HFF-Myc (cell line): ENCODE data around the gene B3GLCT.

Experiments used
- DNase-seq: peaks from one replicate; pipeline ENCODE4 v3.0.0-alpha.2; 2011; ENCODE audit warnings: low read depth; ENCODE audit errors: extremely low read depth
- H3K4me3 ChIP-seq: replicated peaks from 2 replicates; pipeline ENCODE4 v1.5.1; 2011; ENCODE audit warnings: low read depth, mild to moderate bottlenecking, control low read depth, low read length
- CTCF ChIP-seq: IDR thresholded peaks from 2 replicates; pipeline ENCODE4 v1.5.1; 2012; ENCODE audit warnings: mild to moderate bottlenecking, low read depth, low read length, control low read depth; ENCODE audit errors: missing control alignments

Gene B3GLCT

GRCh38 chr13:31199849-31200636 is at the start of gene B3GLCT:
Gene B3GLCT, plus strand, starts transcription at chr13:31199975. Its CDS starts 110 bp downstream, at chr13:31200085.
- peak within 1 kb of the TSS; percentile 57 for H3K4me3 ChIP-seq
- DNase-seq: no peak
- peak; percentile 63 for TF ChIP-seq CTCF

- no peak overlapping the region for H3K4me3 ChIP-seq
- no peak for DNase-seq
- no peak for TF ChIP-seq CTCF
These were observed 49.3 kb upstream of the B3GLCT start for GRCh38 chr13:31150315-31150985.

- no peak for DNase-seq
- TF ChIP-seq CTCF: no peak
These were observed 47.9 kb upstream of the B3GLCT start for GRCh38 chr13:31151837-31152236.

GRCh38 chr13:31154939-31155338 is 44.8 kb upstream of the B3GLCT start:
- no peak overlapping the region for H3K4me3 ChIP-seq
- DNase-seq: no peak
- TF ChIP-seq CTCF: no peak

More at GRCh38 chr13:31151837-31152236, 47.9 kb upstream of the B3GLCT start:
- no peak overlapping the region for H3K4me3 ChIP-seq

GRCh38 chr13:31159306-31159705 is 40.5 kb upstream of the B3GLCT start:
- peak overlapping the region; percentile 98 for H3K4me3 ChIP-seq
- TF ChIP-seq CTCF: no peak
- no peak for DNase-seq

- no peak for DNase-seq
- TF ChIP-seq CTCF: no peak
These were observed 38.8 kb upstream of the B3GLCT start for GRCh38 chr13:31160857-31161556.

More at GRCh38 chr13:31160857-31161556, 38.8 kb upstream of the B3GLCT start:
- peak overlapping the region; percentile 98 for H3K4me3 ChIP-seq
